Gastroesophageal sphincter (tissue), 3 donors: Measurements from ENCODE around the gene ACACB.

Experiments used
- CTCF ChIP-seq, 4 experiments: fragments of 200-600 bp in 2 of 4; fragments of 450-650 bp in 2 of 4; sonication (generic) in 1 of 4; IDR thresholded peaks; one replicate each; pipeline ENCODE4 v1.5.1; 2017 to 2019; ENCODE audit warnings: antibody characterized with exemption in 4 of 4, mild to moderate bottlenecking in 2 of 4, moderate library complexity in 2 of 4
- POLR2A ChIP-seq, 2 donors: fragments of 450-650 bp; IDR thresholded peaks; one replicate each; pipeline ENCODE4 v1.6.1; 2017; ENCODE audit warnings: antibody characterized with exemption in 2 of 2, mild to moderate bottlenecking in 2 of 2, moderate library complexity in 1 of 2
- POLR2AphosphoS5 ChIP-seq: sonication (generic); formaldehyde crosslinking; IDR thresholded peaks from one replicate; pipeline ENCODE4 v1.6.1; 2017; ENCODE audit warnings: antibody characterized with exemption

DNA sequence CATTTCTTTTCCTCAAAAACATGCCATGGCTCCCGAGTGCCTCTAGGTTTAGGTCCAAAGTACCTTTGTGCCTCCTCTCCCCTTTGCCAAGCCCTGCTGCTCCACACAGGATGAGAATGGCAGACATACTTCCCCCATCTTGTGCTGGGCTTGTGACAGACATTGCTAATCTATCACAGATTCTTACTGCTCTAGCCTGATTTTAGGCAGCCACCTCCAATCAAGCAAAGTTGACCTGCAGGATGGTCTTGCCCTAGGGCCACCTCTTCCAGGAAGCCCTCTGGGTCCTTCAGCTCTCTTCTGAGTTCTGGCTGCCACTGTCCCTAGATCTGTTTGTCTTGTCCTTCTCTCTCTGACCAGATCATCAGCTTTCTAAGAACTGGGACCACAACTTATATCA lies 172.2 kb downstream of the ACACB start:
- no peak for TF ChIP-seq CTCF (IDR thresholded peaks at IDR 0.05)
- no peak for TF ChIP-seq POLR2A (IDR thresholded peaks at IDR 0.05)
- TF ChIP-seq POLR2AphosphoS5, result no peak
